A673 (cell line): ENCODE measurements around the gene MYRFL. TPM values are rescaled to one million over a fixed set of nuclear protein-coding genes. Genes with fewer than 3 reads are reported as not detected.

ENCODE experiments used
- BruUV-seq: library from RNA; stranded (reverse); fragments of 400-500 nt; replicated peaks from 2 replicates; lab custom pipeline; 2021; lab: Mats Ljungman, UMichigan
- CTCF ChIA-PET: fragments of 300-600 bp; sonication (Branson Sonifier 250); formaldehyde crosslinking; loops from one replicate; lab custom pipeline; 2022; ENCODE audit warnings: antibody characterized with exemption; lab: Charles Lee
- POLR2A ChIA-PET: fragments of 300-600 bp; sonication (Branson Sonifier 250); formaldehyde crosslinking; loops from one replicate; lab custom pipeline; 2022; ENCODE audit warnings: antibody characterized with exemption; ENCODE audit not compliant: low non-redundant PET; lab: Charles Lee
- DNase-seq: peaks from one replicate; pipeline ENCODE4 v3.0.0-alpha.2; 2015; ENCODE audit warnings: low spot score
- H3K27ac ChIP-seq: fragments of 200-600 bp; sonication (generic); 2 replicates; pipeline ENCODE4 v1.5.1; 2016; ENCODE audit warnings: mixed run types, low read depth, mild to moderate bottlenecking, mixed read lengths, antibody characterized with exemption, low read length; ENCODE audit not compliant: poor library complexity, severe bottlenecking
- H3K27me3 ChIP-seq: fragments of 200-600 bp; sonication (generic); replicated peaks from 2 replicates; pipeline ENCODE4 v1.6.1; 2017; ENCODE audit warnings: mixed run types, low read depth, mild to moderate bottlenecking, mixed read lengths, antibody characterized with exemption, low read length; ENCODE audit not compliant: insufficient read depth, poor library complexity
- H3K36me3 ChIP-seq: fragments of 200-600 bp; sonication (generic); 2 replicates; pipeline ENCODE4 v1.6.1; 2016; ENCODE audit warnings: mixed run types, mild to moderate bottlenecking, mixed read lengths, antibody characterized with exemption, low read length; ENCODE audit not compliant: insufficient read depth, poor library complexity, severe bottlenecking
- H3K4me1 ChIP-seq: fragments of 200-600 bp; sonication (generic); 2 replicates; pipeline ENCODE4 v1.6.1; 2017; ENCODE audit warnings: mixed run types, mild to moderate bottlenecking, mixed read lengths, antibody characterized with exemption, low read length; ENCODE audit not compliant: insufficient read depth, poor library complexity, severe bottlenecking
- H3K4me3 ChIP-seq: fragments of 200-600 bp; sonication (generic); 2 replicates; pipeline ENCODE4 v1.5.1; 2016; ENCODE audit warnings: low read depth, mixed run types, mild to moderate bottlenecking, mixed read lengths, low read length; ENCODE audit not compliant: poor library complexity, severe bottlenecking
- H3K9me3 ChIP-seq: fragments of 200-600 bp; sonication (generic); 2 replicates; pipeline ENCODE4 v1.6.1; 2016; ENCODE audit warnings: mixed run types, low read depth, mild to moderate bottlenecking, mixed read lengths, antibody characterized with exemption, low read length; ENCODE audit not compliant: poor library complexity, severe bottlenecking
- EZH2 ChIP-seq: fragments of 200-600 bp; sonication (generic); IDR thresholded peaks from 2 replicates; pipeline ENCODE4 v1.6.1; 2017; ENCODE audit warnings: borderline replicate concordance, low read depth, mild to moderate bottlenecking, mixed read lengths, antibody characterized with exemption, low read length; ENCODE audit not compliant: poor library complexity, severe bottlenecking
- intact Hi-C: fragments of 100-400 bp; cut with micrococcal nuclease; formaldehyde crosslinking; loops from one replicate; pipeline ENCODE4 v1.10.0; 2022; ENCODE audit not compliant: unreplicated experiment
- total RNA-seq: library from RNA; stranded (reverse); gene quantifications from 2 replicates; pipeline ENCODE4 v1.2.3, GENCODE V29; 2021
- TF ChIP-seq, protein P1 (sequence below): fragments of 300-800, 200-600 bp; sonication (generic); conservative IDR thresholded peaks from 2 replicates; pipeline ENCODE4 v1.5.1; 2017; ENCODE audit warnings: low read depth, mild to moderate bottlenecking, antibody characterized with exemption, low read length, moderate library complexity, mixed read lengths

MYRFL gene
- total RNA-seq, 1 experiment from 2014 or later = not detected

DNA sequence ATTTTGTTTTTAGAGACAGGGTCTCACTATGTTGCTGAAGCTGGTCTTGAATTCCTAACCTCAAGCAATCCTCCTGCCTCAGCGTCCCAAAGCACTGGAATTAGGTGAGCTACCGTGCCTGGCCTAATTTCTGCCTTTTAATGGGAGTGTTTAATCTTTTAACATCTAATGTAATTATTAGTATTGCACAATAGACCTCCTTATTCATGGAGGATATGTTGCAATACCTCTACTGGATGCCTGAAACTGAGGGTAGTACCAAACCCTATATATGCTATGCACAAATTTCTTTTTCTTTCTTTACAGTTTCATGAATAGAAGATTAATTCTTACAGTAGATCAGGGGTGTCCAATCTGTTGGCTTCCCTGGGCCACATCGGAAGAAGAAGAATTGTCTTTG lies 47.8 kb downstream of the MYRFL start:
- no TSS peak for BruUV-seq
- CTCF ChIA-PET = no interaction called here
- intact Hi-C loops = no loop called here

GRCh38 chr12:69873429-69873828 lies 48.4 kb downstream of the MYRFL start:
- no peaks in the 10 kb centered on the region for H3K36me3 ChIP-seq
- H3K27me3 ChIP-seq = no peaks in the 10 kb centered on the region
- H3K27ac ChIP-seq = no peak overlapping the region
- POLR2A ChIA-PET = no interaction called here
- H3K9me3 ChIP-seq = no peaks in the 10 kb centered on the region
- intact Hi-C loops = no loop called here
- TF ChIP-seq, protein P1, sequence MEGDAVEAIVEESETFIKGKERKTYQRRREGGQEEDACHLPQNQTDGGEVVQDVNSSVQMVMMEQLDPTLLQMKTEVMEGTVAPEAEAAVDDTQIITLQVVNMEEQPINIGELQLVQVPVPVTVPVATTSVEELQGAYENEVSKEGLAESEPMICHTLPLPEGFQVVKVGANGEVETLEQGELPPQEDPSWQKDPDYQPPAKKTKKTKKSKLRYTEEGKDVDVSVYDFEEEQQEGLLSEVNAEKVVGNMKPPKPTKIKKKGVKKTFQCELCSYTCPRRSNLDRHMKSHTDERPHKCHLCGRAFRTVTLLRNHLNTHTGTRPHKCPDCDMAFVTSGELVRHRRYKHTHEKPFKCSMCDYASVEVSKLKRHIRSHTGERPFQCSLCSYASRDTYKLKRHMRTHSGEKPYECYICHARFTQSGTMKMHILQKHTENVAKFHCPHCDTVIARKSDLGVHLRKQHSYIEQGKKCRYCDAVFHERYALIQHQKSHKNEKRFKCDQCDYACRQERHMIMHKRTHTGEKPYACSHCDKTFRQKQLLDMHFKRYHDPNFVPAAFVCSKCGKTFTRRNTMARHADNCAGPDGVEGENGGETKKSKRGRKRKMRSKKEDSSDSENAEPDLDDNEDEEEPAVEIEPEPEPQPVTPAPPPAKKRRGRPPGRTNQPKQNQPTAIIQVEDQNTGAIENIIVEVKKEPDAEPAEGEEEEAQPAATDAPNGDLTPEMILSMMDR = no peak
- TF ChIP-seq EZH2 = no peak
- DNase-seq = peak; percentile 19
- no TSS peak for BruUV-seq
- H3K4me3 ChIP-seq = no peak overlapping the region
- H3K4me1 ChIP-seq = peaks cover 4% of the 10 kb centered on the region
- CTCF ChIA-PET = no interaction called here

More for the DNA sequence above, 47.8 kb downstream of the MYRFL start:
- POLR2A ChIA-PET = no interaction called here
- DNase-seq = peak; percentile 26
- Histone ChIP-seq H3K27ac (no peak overlapping the region), H3K27me3 (no peaks in the 10 kb centered on the region), H3K9me3 (no peaks in the 10 kb centered on the region), H3K36me3 (no peaks in the 10 kb centered on the region), H3K4me1 (peaks cover 4% of the 10 kb centered on the region), H3K4me3 (no peak overlapping the region)
- TF ChIP-seq, protein P1 = no peak
- TF ChIP-seq EZH2 = no peak

DNA sequence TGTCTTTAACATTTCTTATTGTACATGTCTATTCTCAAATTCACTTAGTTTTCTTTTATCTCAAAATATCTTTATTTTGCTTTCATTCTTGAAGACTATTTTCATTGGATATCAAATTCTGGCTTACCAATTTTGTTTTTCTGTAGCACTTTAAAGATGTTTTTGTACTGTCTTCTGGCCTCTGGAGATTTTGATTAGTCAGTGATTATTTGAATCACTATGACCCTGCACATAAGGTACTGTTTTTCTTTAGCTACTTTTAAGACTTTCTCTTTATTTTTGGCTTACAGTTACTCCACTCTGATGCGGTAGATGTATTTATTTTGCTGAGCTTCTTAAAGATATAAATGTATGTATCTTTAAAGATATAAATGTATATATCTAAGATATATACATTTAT lies 49.6 kb downstream of the MYRFL start:
- Histone ChIP-seq H3K4me3 (no peak overlapping the region), H3K27me3 (no peaks in the 10 kb centered on the region), H3K4me1 (peaks cover 4% of the 10 kb centered on the region), H3K9me3 (no peaks in the 10 kb centered on the region), H3K36me3 (no peaks in the 10 kb centered on the region), H3K27ac (no peak overlapping the region)
- intact Hi-C loops = loop anchor here (5.0 kb wide), 1 partner anchor 92 kb away; no protein-coding TSS in a partner anchor
- BruUV-seq = no TSS peak
- no peak for DNase-seq
- TF ChIP-seq, protein P1 = no peak
- TF ChIP-seq EZH2 = no peak
- CTCF ChIA-PET = no interaction called here
- POLR2A ChIA-PET = no interaction called here
